GDM1 (cell line): ENCODE measurements around the gene APOBEC2.
"Not testable (repeated sequence)": the region's sequence is repeated elsewhere in the genome, so short reads cannot be mapped to it uniquely, and the experiment has no call there.

Experiments used
- DNase-seq: peaks from one replicate; lab custom pipeline; 2025; lab: John Stamatoyannopoulos, UW

APOBEC2 gene

GRCh38 chr6:41053041-41053440 is at the start of gene APOBEC2:
Gene APOBEC2, plus strand, starts transcription at chr6:41053202. Its CDS starts 146 bp downstream, at chr6:41053348.
- no peak for DNase-seq

GRCh38 chr6:41006217-41006616 is 46.8 kb upstream of the APOBEC2 start:
- DNase-seq = peak; percentile 51

DNA sequence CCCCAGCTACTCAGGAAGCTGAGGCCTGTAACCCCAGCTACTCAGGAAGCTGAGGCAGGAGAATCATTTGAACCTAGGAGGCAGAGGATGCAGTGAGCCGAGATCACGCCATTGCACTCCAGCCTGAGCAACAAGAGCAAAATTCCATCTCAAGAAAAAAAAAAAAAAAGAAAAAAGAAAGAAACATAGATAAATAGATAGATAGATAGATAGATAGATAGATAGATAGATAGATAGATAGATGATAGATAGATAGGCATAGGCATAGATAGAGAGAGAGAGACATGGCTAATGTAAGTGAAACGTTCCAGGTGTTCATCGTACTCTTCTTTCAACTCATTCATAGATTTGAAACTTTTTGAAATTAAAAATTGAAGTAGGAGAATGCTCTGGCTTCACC is 46.0 kb upstream of the APOBEC2 start:
- DNase-seq = not testable (repeated sequence)

GRCh38 chr6:41008011-41008410 is 45.0 kb upstream of the APOBEC2 start:
- DNase-seq = no peak

GRCh38 chr6:41009669-41010068 is 43.3 kb upstream of the APOBEC2 start:
- DNase-seq = no peak

- no peak for DNase-seq
These were observed 41.3 kb upstream of the APOBEC2 start for GRCh38 chr6:41011673-41012072.

GRCh38 chr6:41013466-41014153 is 39.4 kb upstream of the APOBEC2 start:
- no peak for DNase-seq

DNA sequence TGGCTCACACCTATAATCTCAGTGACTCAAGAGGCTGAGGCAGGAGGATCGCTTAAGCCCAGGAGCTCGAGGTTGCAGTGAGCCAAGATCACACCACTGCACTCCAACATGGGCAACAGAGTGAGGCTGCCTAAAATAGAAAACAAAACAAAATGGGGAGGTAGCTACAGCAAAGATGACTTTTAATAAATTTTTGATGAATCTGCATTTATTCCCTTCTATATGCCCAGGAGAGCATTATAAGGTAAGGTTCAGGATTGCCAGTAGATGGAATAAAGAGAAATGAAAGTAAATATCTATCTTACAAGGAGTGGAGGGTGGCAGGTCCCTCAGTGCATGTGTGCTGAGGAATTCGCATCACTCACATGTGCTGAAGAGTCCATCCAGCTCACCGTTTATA is 38.2 kb upstream of the APOBEC2 start:
- no peak for DNase-seq

GRCh38 chr6:41015860-41016259 is 37.1 kb upstream of the APOBEC2 start:
- not testable (repeated sequence) for DNase-seq

DNA sequence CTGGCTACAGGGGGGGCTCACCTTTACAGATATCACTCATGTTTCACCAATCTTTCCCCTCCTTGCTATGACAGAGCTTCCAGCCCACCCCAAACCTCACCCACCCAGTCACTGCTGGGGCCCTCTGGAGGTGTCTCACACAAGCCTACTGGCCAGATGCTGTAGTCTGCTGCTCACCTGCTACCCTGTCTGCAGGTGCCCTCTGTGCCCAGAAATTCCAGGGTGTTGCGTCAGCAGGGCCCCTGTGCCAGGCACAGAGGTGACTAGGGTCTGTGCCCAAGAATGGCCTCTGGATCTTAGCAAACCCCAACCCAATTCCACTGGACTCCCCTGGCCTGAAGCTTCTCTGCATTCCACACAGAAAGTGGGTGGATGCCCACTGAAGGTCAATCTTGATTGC is 35.3 kb upstream of the APOBEC2 start:
- no peak for DNase-seq

GRCh38 chr6:41021832-41022231 is 31.2 kb upstream of the APOBEC2 start:
- DNase-seq = no peak

DNA sequence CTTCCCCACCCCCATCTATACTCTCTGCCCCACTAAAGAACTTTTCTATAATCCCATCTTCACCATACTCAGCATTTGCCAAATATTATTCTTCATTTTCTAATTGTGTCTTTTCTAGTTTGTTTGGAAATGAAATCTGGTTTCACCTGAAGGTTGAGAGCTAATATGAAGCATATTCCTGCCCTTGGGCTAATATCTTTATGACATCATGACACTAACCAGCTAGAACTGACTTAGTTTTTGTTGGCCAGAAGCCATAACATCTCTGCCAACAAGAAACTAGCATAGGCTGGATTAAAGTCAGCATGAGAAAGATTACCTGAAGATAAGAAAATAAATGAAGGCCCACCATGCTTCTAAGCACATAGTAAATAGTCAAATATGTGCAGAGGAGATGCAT is 30.7 kb upstream of the APOBEC2 start:
- DNase-seq = no peak

DNA sequence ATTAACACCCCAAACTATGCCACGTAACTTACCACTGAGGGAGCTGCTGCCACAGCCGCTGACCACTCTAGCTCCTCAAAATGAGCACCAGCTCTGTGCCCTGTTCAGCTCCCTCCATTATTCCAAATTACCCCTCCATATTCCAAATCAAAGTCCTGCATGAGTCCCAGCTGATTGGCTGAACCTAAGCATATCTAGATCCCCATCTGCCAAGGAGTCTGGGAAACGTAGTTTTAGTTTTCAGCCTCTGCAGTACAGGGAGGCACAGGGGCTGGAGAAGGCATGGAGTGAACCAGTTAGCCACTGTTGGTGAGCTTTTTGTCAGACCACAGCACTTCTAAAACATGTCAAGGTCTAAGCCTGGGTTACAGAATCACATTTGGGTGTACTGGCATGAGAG is 29.9 kb upstream of the APOBEC2 start:
- no peak for DNase-seq

- no peak for DNase-seq
These were observed 27.0 kb upstream of the APOBEC2 start for GRCh38 chr6:41025966-41026530.

DNA sequence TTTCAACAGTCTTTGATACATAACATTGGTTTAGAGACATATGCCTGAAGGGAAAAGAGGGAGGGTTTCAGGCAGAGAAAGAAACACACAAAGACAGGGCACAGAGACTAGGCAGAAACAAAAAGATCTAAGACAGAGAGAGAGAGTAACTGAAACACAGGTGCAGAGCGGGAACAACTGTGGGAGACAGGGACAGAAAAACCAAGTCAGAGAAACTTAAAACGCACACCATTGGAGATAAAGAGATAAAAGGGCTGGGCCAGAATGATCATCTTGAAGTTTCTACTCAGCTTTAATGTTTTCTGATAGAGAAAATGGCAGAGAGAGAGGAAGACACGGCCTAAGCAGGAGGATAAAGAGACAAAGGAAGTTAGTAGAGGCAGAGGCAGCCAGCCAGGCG is 25.8 kb upstream of the APOBEC2 start:
- no peak for DNase-seq

GRCh38 chr6:41027799-41028560 is 25.0 kb upstream of the APOBEC2 start:
- DNase-seq = peak; percentile 83

GRCh38 chr6:41028561-41029412 is 24.2 kb upstream of the APOBEC2 start:
- peak; percentile 40 for DNase-seq

GRCh38 chr6:41032830-41033229 is 20.2 kb upstream of the APOBEC2 start:
- no peak for DNase-seq

- no peak for DNase-seq
These were observed 19.2 kb upstream of the APOBEC2 start for GRCh38 chr6:41033776-41034175.

DNA sequence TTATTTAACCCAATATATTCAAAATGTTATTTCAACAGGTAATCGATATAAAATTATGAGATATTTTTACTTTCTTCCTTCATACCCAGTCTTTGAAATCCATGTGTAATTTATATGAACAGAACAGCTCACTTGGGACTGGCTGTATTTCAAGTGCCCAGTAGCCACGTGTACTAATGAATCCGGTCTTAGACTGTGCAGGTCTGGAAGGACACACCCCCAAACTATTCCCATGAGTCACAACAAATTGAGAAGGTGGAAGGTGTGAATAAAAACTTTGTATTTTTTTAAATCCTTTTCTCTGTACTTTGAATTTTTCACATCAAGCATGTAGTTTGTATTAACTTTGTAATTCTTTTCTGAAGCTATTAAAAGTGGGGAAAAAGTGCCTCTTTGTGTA is 16.8 kb upstream of the APOBEC2 start:
- DNase-seq = no peak

DNA sequence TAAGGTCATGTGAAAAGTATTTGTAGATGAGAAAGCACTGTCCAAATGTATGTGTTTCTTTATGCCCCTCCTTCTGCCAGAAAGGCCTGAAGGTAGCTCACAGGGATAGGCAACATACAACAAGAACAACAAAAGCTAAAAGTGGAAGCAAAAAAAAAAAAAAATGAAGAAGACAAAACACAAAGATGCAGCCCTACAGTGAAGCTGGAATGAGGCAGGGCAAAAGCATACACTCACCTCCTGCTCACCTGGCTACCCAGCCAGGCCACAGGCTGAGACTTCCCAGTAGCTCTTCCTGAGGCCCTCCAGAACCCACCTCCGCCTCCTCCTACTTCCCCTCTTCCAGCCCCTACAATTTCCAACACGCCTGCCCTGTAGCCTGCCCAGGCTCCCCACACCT is 16.4 kb upstream of the APOBEC2 start:
- DNase-seq = no peak
